Vagina (tissue), 2 donors: ENCODE data around the gene WDR70.

ENCODE experiments used
- CTCF ChIP-seq, 3 experiments: fragments of 450-650 bp in 2 of 3; fragments of 200-600 bp in 1 of 3; sonication (generic) in 1 of 3; IDR thresholded peaks; one replicate each; pipeline ENCODE4 v1.5.1; 2017 to 2019; ENCODE audit warnings: antibody characterized with exemption in 3 of 3, mild to moderate bottlenecking in 2 of 3, moderate library complexity in 2 of 3
- POLR2A ChIP-seq, 2 donors: fragments of 450-650 bp; IDR thresholded peaks; one replicate each; pipeline ENCODE4 v1.6.1; 2017; ENCODE audit warnings: antibody characterized with exemption in 2 of 2, mild to moderate bottlenecking in 2 of 2, moderate library complexity in 2 of 2
- POLR2AphosphoS5 ChIP-seq, 2 donors: sonication (generic); formaldehyde crosslinking; IDR thresholded peaks; one replicate each; pipeline ENCODE4 v1.9.0; 2017; ENCODE audit warnings: antibody characterized with exemption in 2 of 2, mild to moderate bottlenecking in 2 of 2, low read depth in 1 of 2; ENCODE audit not compliant: insufficient read depth in 1 of 2

- TF ChIP-seq CTCF (IDR thresholded peaks at IDR 0.05), result no peak
- no peak for TF ChIP-seq POLR2AphosphoS5 (IDR thresholded peaks at IDR 0.05; ENCODE audit: insufficient read depth in 1 of 2, low read depth in 1 of 2)
- no peak for TF ChIP-seq POLR2A (IDR thresholded peaks at IDR 0.05)
Observed at GRCh38 chr5:37520811-37521210, 141.7 kb downstream of the WDR70 start.
